ENCODE measurements around the gene TPRG1L. TPM values are rescaled to one million over a fixed set of nuclear protein-coding genes. Genes with fewer than 3 reads are reported as not detected.
"Not testable (repeated sequence)": the region's sequence is repeated elsewhere in the genome, so short reads cannot be mapped to it uniquely, and the experiment has no call there.

TPRG1L gene
- total RNA-seq, 1 experiment from 2014 or later, result 14.4 TPM

DNA sequence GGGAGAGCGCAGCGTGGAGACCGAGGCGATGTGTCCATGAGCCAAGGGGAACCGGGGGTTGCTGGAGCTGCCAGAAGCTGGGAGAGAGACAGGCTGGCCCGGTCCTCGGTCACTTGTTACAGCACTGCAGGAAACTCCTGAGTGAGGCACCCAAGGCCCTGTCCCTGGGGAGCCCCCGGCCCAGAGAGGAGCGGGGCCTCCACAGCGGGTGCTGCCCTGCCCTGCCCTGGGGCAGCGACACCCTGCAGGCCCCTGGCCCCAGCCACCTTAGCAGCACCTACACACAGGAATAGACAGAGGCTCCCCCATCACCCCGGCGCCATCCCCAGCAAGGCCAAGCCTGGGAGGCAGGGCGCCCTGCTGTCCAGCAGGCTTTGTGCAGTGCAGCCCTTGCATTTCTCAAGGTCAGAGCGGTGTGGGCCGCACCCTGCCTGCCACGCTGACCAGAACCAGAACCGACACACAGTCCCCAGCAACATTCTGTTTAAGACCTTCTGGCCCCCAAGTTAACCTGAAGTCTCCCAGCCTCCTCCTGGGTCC, 6.9 kb upstream of the TPRG1L start:
- Histone ChIP-seq H3K9me3 (ENCODE audit: low read length) (no peaks in the 10 kb centered on the region), H3K36me3 (ENCODE audit: insufficient read depth, low read length) (no peaks in the 10 kb centered on the region), H3K27me3 (ENCODE audit: low read length) (no peaks in the 10 kb centered on the region), H3K4me1 (ENCODE audit: low read length) (peaks cover 6% of the 10 kb centered on the region), H3K79me2 (ENCODE audit: low read length) (no peaks in the 10 kb centered on the region; the same call in 1 of the 2 replicates), H3K4me2 (ENCODE audit: low read depth, low read length, poor library complexity, severe bottlenecking) (no peak overlapping the region), H3K4me3 (ENCODE audit: low read length) (no peak overlapping the region), H3K9ac (ENCODE audit: low read length) (no peak overlapping the region), H2AFZ (ENCODE audit: low read length) (no peak overlapping the region), H3K27ac (ENCODE audit: low read length) (no peak overlapping the region), H3K9me2 (replicated peaks; ENCODE audit: insufficient read depth, low read length) (no peaks in the 10 kb centered on the region), H4K20me1 (ENCODE audit: insufficient read depth, low read depth, low read length) (no peaks in the 10 kb centered on the region)
- DNase-seq, result no peak

DNA sequence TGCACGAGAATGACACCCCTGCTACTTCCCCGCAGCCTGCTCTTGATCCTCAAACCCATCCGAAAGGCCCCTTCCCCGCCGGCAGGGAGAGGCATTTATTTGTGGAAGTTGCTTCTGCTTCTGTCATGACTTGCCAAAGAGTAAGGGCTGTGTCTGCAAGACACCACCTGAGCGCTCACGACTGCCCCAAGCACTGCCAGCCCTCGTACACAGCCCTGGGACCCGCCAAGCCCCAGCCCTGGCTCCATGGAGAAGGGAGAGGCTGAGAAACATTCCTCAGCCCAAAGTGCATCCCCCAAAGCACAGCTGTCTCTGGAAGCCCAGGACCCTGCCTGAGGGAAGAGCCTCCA, 6.3 kb upstream of the TPRG1L start:
- no peak overlapping the region for H3K9ac ChIP-seq (ENCODE audit: low read length)
- H2AFZ ChIP-seq (ENCODE audit: low read length), result no peak overlapping the region
- no peaks in the 10 kb centered on the region for H4K20me1 ChIP-seq (ENCODE audit: insufficient read depth, low read depth, low read length)
- no peaks in the 10 kb centered on the region for H3K9me2 ChIP-seq (replicated peaks; ENCODE audit: insufficient read depth, low read length)
- H3K36me3 ChIP-seq (ENCODE audit: insufficient read depth, low read length), result no peaks in the 10 kb centered on the region
- DNase-seq, result no peak
- no peaks in the 10 kb centered on the region; the same call in 1 of the 2 replicates for H3K79me2 ChIP-seq (ENCODE audit: low read length)
- H3K27me3 ChIP-seq (ENCODE audit: low read length), result no peaks in the 10 kb centered on the region
- no peak overlapping the region for H3K4me3 ChIP-seq (ENCODE audit: low read length)
- H3K4me2 ChIP-seq (ENCODE audit: low read depth, low read length, poor library complexity, severe bottlenecking), result no peak overlapping the region
- no peak overlapping the region for H3K27ac ChIP-seq (ENCODE audit: low read length)
- peaks cover 10% of the 10 kb centered on the region for H3K4me1 ChIP-seq (ENCODE audit: low read length)
- H3K9me3 ChIP-seq (ENCODE audit: low read length), result no peaks in the 10 kb centered on the region

DNA sequence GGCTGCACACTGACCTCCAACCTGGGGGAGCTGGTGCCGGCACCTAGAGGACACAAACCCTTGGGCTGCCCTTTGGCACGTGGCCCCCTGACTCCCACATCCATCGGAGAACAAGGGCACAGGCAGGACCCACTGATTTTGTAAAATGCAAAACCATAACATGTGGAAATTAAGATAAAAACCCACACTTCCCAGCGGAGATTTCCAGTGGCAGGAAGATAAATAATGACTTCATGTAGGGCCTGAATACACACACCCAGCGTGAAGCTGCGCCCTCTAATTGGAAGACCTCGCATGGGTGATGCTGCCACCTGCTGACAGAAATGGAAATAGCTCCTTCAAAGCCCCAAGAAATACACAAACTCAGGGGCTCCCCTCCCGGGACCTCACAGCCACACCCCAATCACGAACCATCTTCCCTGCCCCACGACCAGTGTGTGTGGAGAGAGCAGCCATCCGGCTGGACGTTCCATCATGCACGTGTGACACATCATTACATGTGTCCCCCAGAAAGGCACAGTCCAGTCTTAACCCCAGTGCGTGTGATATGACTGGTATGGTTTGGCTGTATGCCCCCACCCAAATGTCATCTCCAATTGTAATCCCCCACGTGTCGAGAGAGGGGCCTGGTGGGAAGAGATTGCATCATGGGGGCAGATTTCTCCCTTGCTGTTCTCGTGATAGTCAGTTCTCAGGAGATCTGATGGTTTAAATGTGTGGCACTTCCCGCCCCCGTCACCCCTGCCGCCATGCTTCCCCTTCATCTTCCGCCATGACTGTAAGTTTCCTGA, 5.7 kb upstream of the TPRG1L start:
- Histone ChIP-seq H3K4me3 (ENCODE audit: low read length) (peak overlapping the region; percentile 56; the same call in 1 of the 2 replicates), H4K20me1 (ENCODE audit: insufficient read depth, low read depth, low read length) (0 out of 2 replicates have a peak, but pooled peaks cover 4% of the 10 kb centered on the region)

DNA sequence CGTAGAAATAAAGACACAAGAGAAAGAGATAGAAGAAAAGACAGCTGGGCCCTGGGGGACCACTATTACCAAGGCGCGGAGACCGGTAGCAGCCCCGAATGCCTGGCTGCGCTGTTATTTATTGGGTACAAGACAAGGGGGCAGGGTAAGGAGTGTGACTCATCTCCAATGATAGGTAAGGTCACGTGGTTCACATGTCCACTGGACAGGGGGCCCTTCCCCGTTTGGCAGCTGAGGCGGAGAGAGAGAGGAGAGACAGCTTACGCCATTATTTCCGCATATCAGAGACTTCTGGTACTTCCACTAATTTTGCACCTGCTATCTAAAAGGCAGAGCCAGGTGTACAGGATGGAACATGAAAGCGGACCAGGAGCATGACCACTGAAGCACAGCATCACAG, 4.1 kb upstream of the TPRG1L start:
- Histone ChIP-seq H3K9ac (ENCODE audit: low read length) (peak overlapping the region; percentile 61), H2AFZ (ENCODE audit: low read length) (no peak overlapping the region), H3K36me3 (ENCODE audit: insufficient read depth, low read length) (no peaks in the 10 kb centered on the region), H3K9me3 (ENCODE audit: low read length) (no peaks in the 10 kb centered on the region), H3K4me1 (ENCODE audit: low read length) (peaks cover 20% of the 10 kb centered on the region), H3K27ac (ENCODE audit: low read length) (no peak overlapping the region), H3K27me3 (ENCODE audit: low read length) (no peaks in the 10 kb centered on the region), H3K4me2 (ENCODE audit: low read depth, low read length, poor library complexity, severe bottlenecking) (peak overlapping the region; percentile 69), H3K4me3 (ENCODE audit: low read length) (peak overlapping the region; percentile 56), H3K9me2 (replicated peaks; ENCODE audit: insufficient read depth, low read length) (no peaks in the 10 kb centered on the region), H3K79me2 (ENCODE audit: low read length) (peaks cover 4% of the 10 kb centered on the region), H4K20me1 (ENCODE audit: insufficient read depth, low read depth, low read length) (0 out of 2 replicates have a peak, but pooled peaks cover 4% of the 10 kb centered on the region)
- no peak for DNase-seq

More for the DNA sequence above, 5.7 kb upstream of the TPRG1L start:
- H3K27me3 ChIP-seq (ENCODE audit: low read length), result no peaks in the 10 kb centered on the region
- H3K4me1 ChIP-seq (ENCODE audit: low read length), result peaks cover 16% of the 10 kb centered on the region
- H3K9me2 ChIP-seq (replicated peaks; ENCODE audit: insufficient read depth, low read length), result no peaks in the 10 kb centered on the region
- no peaks in the 10 kb centered on the region; the same call in 1 of the 2 replicates for H3K79me2 ChIP-seq (ENCODE audit: low read length)
- H3K36me3 ChIP-seq (ENCODE audit: insufficient read depth, low read length), result no peaks in the 10 kb centered on the region
- DNase-seq, result peak; percentile 95
- no peaks in the 10 kb centered on the region for H3K9me3 ChIP-seq (ENCODE audit: low read length)
- H3K27ac ChIP-seq (ENCODE audit: low read length), result no peak overlapping the region
- H3K4me2 ChIP-seq (ENCODE audit: low read depth, low read length, poor library complexity, severe bottlenecking), result peak overlapping the region; percentile 69
- H2AFZ ChIP-seq (ENCODE audit: low read length), result peak overlapping the region; percentile 87; the same call in 1 of the 2 replicates
- H3K9ac ChIP-seq (ENCODE audit: low read length), result peak overlapping the region; percentile 61

DNA sequence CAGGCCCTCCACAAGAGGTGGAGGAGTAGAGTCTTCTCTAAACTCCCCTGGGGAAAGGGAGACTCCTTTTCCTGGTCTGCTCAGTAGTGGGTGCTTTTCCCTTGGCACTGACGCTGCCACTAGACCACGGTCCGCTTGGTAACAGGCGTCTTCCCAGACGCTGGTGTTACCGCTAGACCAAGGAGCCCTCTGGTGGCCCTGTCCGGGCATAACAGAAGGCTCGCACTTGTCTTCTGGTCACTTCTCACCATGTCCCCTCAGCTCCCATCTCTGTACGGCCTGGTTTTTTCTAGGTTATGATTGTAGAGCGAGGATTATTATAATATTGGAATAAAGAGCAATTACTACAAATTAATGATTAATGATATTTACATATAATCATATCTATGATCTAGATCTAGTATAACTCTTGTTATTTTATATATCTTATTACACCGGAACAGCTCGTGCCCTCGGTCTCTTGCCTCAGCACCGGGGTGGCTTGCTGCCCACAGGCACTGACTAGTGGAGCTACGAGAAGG, 3.6 kb upstream of the TPRG1L start:
- DNase-seq, result peak; percentile 63
- H3K4me1 ChIP-seq (ENCODE audit: low read length), result peaks cover 25% of the 10 kb centered on the region
- not testable (repeated sequence) for H3K9me3 ChIP-seq (ENCODE audit: low read length); H2AFZ ChIP-seq (ENCODE audit: low read length); H3K27me3 ChIP-seq (ENCODE audit: low read length); H3K79me2 ChIP-seq (ENCODE audit: low read length); H3K9ac ChIP-seq (ENCODE audit: low read length); H3K36me3 ChIP-seq (ENCODE audit: insufficient read depth, low read length); H3K9me2 ChIP-seq (replicated peaks; ENCODE audit: insufficient read depth, low read length); H4K20me1 ChIP-seq (ENCODE audit: insufficient read depth, low read depth, low read length); H3K27ac ChIP-seq (ENCODE audit: low read length)
- H3K4me3 ChIP-seq (ENCODE audit: low read length), result peak overlapping the region; percentile 56; the same call in 1 of the 2 replicates
- H3K4me2 ChIP-seq (ENCODE audit: low read depth, low read length, poor library complexity, severe bottlenecking), result peak overlapping the region; percentile 69

DNA sequence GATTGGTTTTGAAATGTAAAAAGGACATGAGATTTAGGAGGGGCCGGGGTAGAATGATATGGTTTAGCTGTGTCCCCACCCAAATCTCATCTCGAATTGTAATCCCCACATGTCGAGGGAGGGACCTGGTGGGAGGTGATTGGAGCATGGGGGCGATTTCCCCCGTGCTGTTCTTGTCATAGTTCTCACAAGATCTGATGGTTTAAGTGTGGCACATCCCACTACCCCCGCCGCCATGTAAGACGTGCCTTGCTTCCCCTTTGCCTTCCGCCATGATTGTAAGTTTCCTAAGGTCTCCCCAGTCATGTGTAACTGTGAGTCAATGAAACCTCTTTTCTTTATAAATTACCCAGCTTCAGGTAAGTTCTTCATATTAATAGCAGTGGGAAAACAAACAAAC, 2.7 kb upstream of the TPRG1L start:
- not testable (repeated sequence) for H3K4me3 ChIP-seq (ENCODE audit: low read length); H3K4me2 ChIP-seq (ENCODE audit: low read depth, low read length, poor library complexity, severe bottlenecking); DNase-seq; H3K27ac ChIP-seq (ENCODE audit: low read length); H3K9me2 ChIP-seq (replicated peaks; ENCODE audit: insufficient read depth, low read length); H3K9ac ChIP-seq (ENCODE audit: low read length); H3K79me2 ChIP-seq (ENCODE audit: low read length); H3K36me3 ChIP-seq (ENCODE audit: insufficient read depth, low read length); H4K20me1 ChIP-seq (ENCODE audit: insufficient read depth, low read depth, low read length); H3K9me3 ChIP-seq (ENCODE audit: low read length); H3K27me3 ChIP-seq (ENCODE audit: low read length); H2AFZ ChIP-seq (ENCODE audit: low read length)
- H3K4me1 ChIP-seq (ENCODE audit: low read length), result peaks cover 25% of the 10 kb centered on the region

DNA sequence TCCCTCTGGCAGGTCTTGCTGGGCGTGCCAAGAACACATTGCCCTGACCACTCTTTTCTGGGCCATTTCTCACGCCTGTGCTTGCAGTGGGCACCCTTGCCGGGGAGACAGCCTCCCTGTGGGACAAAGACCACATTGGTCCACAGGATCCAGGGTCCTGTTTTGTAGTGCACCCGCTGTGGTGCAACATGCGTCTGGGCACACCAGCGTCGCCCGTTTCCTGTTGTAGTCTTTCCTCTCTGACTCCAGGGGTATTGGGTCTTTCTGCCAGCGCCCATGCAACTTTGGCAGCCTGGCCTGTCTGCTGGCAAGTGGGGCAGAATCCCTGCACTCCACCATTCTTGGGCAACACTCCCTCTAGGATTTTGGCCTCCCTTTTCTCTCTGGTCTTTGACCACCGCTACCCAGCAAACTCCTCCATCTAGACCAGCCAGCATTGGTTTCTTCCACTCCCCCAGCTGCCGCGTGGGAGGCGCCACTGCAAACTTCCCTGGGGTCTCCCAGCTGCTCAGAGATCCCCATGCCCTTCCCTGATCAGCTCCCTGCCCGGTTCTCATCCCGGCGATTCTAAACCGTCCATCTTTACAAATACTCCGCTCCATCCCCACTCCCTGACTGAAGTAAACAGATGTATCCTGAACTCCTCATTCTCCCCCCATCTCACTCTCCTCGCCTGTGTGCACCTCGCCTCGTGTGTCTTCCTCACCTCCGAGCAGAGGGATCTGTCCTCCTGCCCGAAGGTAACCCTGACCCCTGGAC, 1.2 kb upstream of the TPRG1L start:
- peak overlapping the region; percentile 84 for H3K4me3 ChIP-seq (ENCODE audit: low read length)
- H3K27me3 ChIP-seq (ENCODE audit: low read length), result no peaks in the 10 kb centered on the region
- H3K9me2 ChIP-seq (replicated peaks; ENCODE audit: insufficient read depth, low read length), result no peaks in the 10 kb centered on the region
- H3K4me2 ChIP-seq (ENCODE audit: low read depth, low read length, poor library complexity, severe bottlenecking), result peak overlapping the region; percentile 74
- 0 out of 2 replicates have a peak, but pooled peaks cover 4% of the 10 kb centered on the region for H4K20me1 ChIP-seq (ENCODE audit: insufficient read depth, low read depth, low read length)
- no peak overlapping the region for H3K27ac ChIP-seq (ENCODE audit: low read length)
- no peaks in the 10 kb centered on the region for H3K9me3 ChIP-seq (ENCODE audit: low read length)
- peaks cover 9% of the 10 kb centered on the region for H3K79me2 ChIP-seq (ENCODE audit: low read length)
- H2AFZ ChIP-seq (ENCODE audit: low read length), result no peak overlapping the region
- no peak for DNase-seq
- peaks cover 25% of the 10 kb centered on the region for H3K4me1 ChIP-seq (ENCODE audit: low read length)
- no peaks in the 10 kb centered on the region for H3K36me3 ChIP-seq (ENCODE audit: insufficient read depth, low read length)
- peak overlapping the region; percentile 76 for H3K9ac ChIP-seq (ENCODE audit: low read length)
